Activated B cell treated with CpG ODN at 0.5 μM for 24 hours (primary cell): ENCODE measurements around the gene CCDC197. TPM values are rescaled to one million over a fixed set of nuclear protein-coding genes. Genes with fewer than 3 reads are reported as not detected.

Source experiments
- ATAC-seq: fragments of 200-7000 bp; cut with Tn5 transposase; one replicate; pipeline ENCODE4 v1.10.0; 2021; ENCODE audit warnings: low read depth, mild to moderate bottlenecking, moderate library complexity
- CTCF ChIA-PET: fragments of 350-600 bp; sonication (Branson Sonifier 250); formaldehyde crosslinking; loops from one replicate; lab custom pipeline; 2021; ENCODE audit warnings: antibody characterized with exemption; lab: Charles Lee
- POLR2A ChIA-PET: fragments of 350-600 bp; sonication (Branson Sonifier 250); formaldehyde crosslinking; loops from one replicate; lab custom pipeline; 2021; ENCODE audit warnings: antibody characterized with exemption; lab: Charles Lee
- DNase-seq: peaks from one replicate; pipeline ENCODE4 v3.0.0; 2022
- H3K27ac Mint-ChIP-seq: one replicate; pipeline ENCODE4 v1.8.0; 2020; ENCODE audit warnings: mixed read lengths
- H3K27me3 Mint-ChIP-seq: one replicate; pipeline ENCODE4 v1.8.0; 2021; ENCODE audit warnings: mixed read lengths
- H3K36me3 Mint-ChIP-seq: one replicate; pipeline ENCODE4 v1.8.0; 2021; ENCODE audit warnings: low read depth, mixed read lengths
- H3K4me1 Mint-ChIP-seq: one replicate; pipeline ENCODE4 v1.8.0; 2021; ENCODE audit warnings: mixed read lengths
- H3K4me3 Mint-ChIP-seq: one replicate; pipeline ENCODE4 v1.8.0; 2020; ENCODE audit warnings: mild to moderate bottlenecking, mixed read lengths
- H3K9me3 Mint-ChIP-seq: one replicate; pipeline ENCODE4 v1.8.0; 2020; ENCODE audit warnings: mixed read lengths
- intact Hi-C: fragments of 100-400 bp; cut with micrococcal nuclease; formaldehyde crosslinking; loops from one replicate; pipeline ENCODE4 v1.15.1; 2024
- total RNA-seq: library from RNA; stranded (reverse); gene quantifications from 2 replicates; pipeline ENCODE4 v1.2.3, GENCODE V29; 2022
- TF ChIP-seq, protein P1 (sequence below): fragments of 200-600 bp; IDR thresholded peaks from one replicate; pipeline ENCODE4 v1.8.0; 2022; ENCODE audit warnings: antibody characterized with exemption, mild to moderate bottlenecking

CCDC197 gene
- total RNA-seq, 1 donor from 2014 or later: not detected

DNA sequence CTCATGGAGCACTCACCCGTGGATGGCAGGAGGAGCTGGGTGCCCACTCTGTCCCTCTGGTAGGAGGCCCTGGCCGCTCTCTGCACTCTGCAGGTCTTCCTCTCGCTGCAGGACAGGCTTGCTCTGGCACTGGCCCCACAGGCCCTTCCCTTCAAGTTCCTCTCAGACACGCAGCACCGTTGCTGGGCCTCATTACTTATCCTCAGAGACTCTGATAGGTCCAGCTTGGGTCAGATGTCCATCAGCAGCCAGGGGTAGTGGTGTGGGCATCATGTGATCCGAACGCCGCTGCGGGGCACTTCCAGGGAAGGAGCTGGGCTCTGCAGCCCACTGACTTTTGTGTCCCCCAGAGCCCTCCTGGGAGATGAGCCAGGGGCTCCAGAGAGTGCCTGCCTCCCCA, 40.9 kb downstream of the CCDC197 start:
- Mint-ChIP-seq H3K36me3 (no peaks in the 10 kb centered on the region), H3K27me3 (no peaks in the 10 kb centered on the region), H3K4me3 (no peak overlapping the region), H3K9me3 (no peaks in the 10 kb centered on the region), H3K27ac (no peak overlapping the region), H3K4me1 (no peaks in the 10 kb centered on the region)
- TF ChIP-seq, protein P1, sequence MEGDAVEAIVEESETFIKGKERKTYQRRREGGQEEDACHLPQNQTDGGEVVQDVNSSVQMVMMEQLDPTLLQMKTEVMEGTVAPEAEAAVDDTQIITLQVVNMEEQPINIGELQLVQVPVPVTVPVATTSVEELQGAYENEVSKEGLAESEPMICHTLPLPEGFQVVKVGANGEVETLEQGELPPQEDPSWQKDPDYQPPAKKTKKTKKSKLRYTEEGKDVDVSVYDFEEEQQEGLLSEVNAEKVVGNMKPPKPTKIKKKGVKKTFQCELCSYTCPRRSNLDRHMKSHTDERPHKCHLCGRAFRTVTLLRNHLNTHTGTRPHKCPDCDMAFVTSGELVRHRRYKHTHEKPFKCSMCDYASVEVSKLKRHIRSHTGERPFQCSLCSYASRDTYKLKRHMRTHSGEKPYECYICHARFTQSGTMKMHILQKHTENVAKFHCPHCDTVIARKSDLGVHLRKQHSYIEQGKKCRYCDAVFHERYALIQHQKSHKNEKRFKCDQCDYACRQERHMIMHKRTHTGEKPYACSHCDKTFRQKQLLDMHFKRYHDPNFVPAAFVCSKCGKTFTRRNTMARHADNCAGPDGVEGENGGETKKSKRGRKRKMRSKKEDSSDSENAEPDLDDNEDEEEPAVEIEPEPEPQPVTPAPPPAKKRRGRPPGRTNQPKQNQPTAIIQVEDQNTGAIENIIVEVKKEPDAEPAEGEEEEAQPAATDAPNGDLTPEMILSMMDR: no peak
- CTCF ChIA-PET: interaction anchor here (0.7 to 3.5 kb wide), 5 partner anchors 16 to 144 kb away, joined by 3 to 16 read pairs (median 5); no protein-coding TSS in a partner anchor
- POLR2A ChIA-PET: no interaction called here
- no peak for ATAC-seq
- DNase-seq: no peak
- intact Hi-C loops: loop anchor here (2.0 kb wide), 1 partner anchor 449 kb away; no protein-coding TSS in a partner anchor

DNA sequence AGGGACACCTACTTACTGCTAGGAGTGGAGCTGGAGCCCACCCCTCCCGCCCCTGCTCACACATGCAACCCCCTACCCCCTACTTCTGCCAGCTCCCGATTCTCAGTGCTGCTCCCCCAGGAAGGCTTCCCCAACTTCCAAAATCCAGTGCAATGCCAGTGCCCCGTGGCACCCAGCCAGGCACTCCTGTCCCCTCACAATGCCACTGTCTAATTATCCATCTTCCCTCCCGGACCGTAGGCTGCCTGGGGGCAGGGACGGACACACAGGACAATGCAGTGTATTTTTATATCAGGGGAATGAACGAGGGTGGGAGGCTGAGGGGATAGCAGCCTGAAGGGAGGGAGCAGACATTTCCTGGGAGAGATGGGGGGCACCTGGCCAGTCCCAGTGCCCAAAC, 41.4 kb downstream of the CCDC197 start:
- POLR2A ChIA-PET: no interaction called here

DNA sequence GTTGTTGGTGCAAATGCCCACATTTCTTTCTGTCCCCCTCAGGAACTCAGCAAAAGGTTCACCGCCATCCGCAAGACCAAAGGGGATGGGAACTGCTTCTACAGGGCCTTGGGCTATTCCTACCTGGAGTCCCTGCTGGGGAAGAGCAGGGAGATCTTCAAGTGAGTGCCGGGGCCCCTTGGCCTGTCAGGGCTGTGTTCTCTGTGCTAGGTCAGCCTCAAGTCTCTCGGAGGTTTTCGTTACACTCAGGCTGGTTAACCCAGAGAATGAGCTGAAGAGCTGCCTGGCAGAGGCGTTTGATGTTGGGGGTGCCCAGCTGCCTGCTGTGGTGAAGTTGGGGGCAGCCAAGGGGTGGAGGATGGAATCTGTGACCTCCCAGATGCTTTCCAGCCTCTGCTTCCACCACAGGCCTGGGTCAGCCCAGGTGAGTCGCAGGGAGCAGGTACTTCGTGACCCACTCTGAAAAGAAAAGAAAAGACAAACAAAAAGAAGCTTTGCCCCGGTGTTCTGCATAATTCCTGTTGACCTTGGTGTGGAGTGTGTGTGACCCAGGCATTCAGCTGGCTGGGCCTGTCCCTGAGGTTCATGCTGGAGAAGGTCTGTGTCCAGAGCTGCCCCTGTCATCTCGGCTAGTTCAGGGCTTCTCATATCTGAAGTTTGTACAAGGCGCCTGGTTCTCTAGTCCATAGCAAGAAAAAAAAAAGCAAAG, 42.0 kb downstream of the CCDC197 start:
- H3K27ac Mint-ChIP-seq: no peak overlapping the region
- ATAC-seq: no peak
- H3K4me3 Mint-ChIP-seq: no peak overlapping the region
- TF ChIP-seq, protein P1: no peak
- intact Hi-C loops: no loop called here
- POLR2A ChIA-PET: no interaction called here
- H3K36me3 Mint-ChIP-seq: peaks cover 4% of the 10 kb centered on the region
- CTCF ChIA-PET: interaction anchor here (2.1 kb wide), 1 partner anchor 98 kb away, joined by 9 read pairs; no protein-coding TSS in a partner anchor
- no peaks in the 10 kb centered on the region for H3K4me1 Mint-ChIP-seq
- DNase-seq: no peak
- no peaks in the 10 kb centered on the region for H3K27me3 Mint-ChIP-seq
- H3K9me3 Mint-ChIP-seq: no peaks in the 10 kb centered on the region

More for the DNA sequence above, 41.4 kb downstream of the CCDC197 start:
- Mint-ChIP-seq H3K4me1 (no peaks in the 10 kb centered on the region), H3K4me3 (no peak overlapping the region), H3K27ac (no peak overlapping the region), H3K27me3 (no peaks in the 10 kb centered on the region), H3K36me3 (no peaks in the 10 kb centered on the region), H3K9me3 (no peaks in the 10 kb centered on the region)
- intact Hi-C loops: no loop called here
- CTCF ChIA-PET: interaction anchor here (1.2 to 3.5 kb wide), 3 partner anchors 98 to 103 kb away, joined by 5 to 16 read pairs (median 9); no protein-coding TSS in a partner anchor
- ATAC-seq (no peak), DNase-seq (no peak)
- TF ChIP-seq, protein P1: no peak

DNA sequence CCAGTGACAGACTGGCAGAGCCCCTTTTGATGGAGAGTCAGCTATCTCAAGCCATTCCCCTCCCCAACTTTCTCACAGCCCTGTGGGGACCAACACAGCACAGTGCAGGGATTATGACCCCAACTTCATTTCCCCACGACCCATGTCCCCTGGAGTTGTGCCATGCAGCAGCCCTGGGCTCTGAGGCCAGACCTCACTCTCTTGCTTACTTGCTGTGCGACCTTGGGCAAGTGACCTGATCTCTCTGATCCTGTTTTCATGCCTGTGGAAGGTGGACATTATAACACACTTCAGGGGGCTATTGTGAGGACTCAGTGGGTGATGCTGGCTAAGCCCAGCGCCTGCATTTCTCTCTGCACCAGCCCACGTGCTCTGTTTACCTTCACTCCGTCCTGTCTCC, 43.1 kb downstream of the CCDC197 start:
- DNase-seq (no peak), ATAC-seq (no peak)
- ChIA-PET CTCF (no interaction called here), POLR2A (no interaction called here)
- H3K4me3 Mint-ChIP-seq: no peak overlapping the region
- TF ChIP-seq, protein P1: no peak
- H3K9me3 Mint-ChIP-seq: no peaks in the 10 kb centered on the region
- no peaks in the 10 kb centered on the region for H3K4me1 Mint-ChIP-seq
- H3K27ac Mint-ChIP-seq: no peak overlapping the region
- peaks cover 16% of the 10 kb centered on the region for H3K36me3 Mint-ChIP-seq
- H3K27me3 Mint-ChIP-seq: no peaks in the 10 kb centered on the region
- intact Hi-C loops: no loop called here

DNA sequence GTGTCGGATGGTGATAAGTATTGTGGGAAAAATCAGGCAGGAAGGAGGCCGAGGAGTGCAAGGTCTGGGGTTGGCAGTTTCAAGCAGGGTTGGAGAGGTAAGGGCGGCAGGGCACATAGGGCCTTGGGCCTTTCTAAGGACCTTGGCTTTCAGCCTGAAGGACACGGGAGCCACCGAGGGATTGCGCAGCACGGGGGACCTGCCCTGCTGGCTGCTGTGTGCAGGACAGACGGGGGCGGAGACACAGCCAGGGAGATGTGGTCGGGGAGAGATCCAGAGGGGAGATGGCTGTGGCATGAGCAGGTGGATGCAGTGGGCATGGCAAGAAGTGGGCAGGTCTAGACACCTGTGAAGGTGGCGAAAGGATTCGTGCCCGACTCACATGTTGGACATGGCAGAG, 43.7 kb downstream of the CCDC197 start:
- H3K27ac Mint-ChIP-seq: no peak overlapping the region
- POLR2A ChIA-PET: no interaction called here

More for the DNA sequence above, 43.7 kb downstream of the CCDC197 start:
- intact Hi-C loops: no loop called here
- Mint-ChIP-seq H3K36me3 (peaks cover 21% of the 10 kb centered on the region), H3K4me1 (no peaks in the 10 kb centered on the region), H3K9me3 (no peaks in the 10 kb centered on the region), H3K4me3 (no peak overlapping the region), H3K27me3 (no peaks in the 10 kb centered on the region)
- TF ChIP-seq, protein P1: no peak
- DNase-seq (no peak), ATAC-seq (no peak)
- CTCF ChIA-PET: no interaction called here
